Right cardiac atrium (tissue), 5 donors: ENCODE results near the gene ACAD10. TPM values are rescaled to one million over a fixed set of nuclear protein-coding genes. Genes with fewer than 3 reads are reported as not detected.
A peak's percentile ranks its signal among the peaks of the same experiment; 100 is the strongest.
"Not testable (repeated sequence)": the region's sequence is repeated elsewhere in the genome, so short reads cannot be mapped to it uniquely, and the experiment has no call there.

Experiments used
- ATAC-seq, 2 donors: fragments of 200-7000 bp; cut with Tn5 transposase; one replicate each; pipeline versions ENCODE4 v1.8.0 to v1.9.1; 2020; ENCODE audit warnings: moderate library complexity in 2 of 2, mild to moderate bottlenecking in 1 of 2
- DNase-seq, 3 donors: peaks; one replicate each; pipeline ENCODE4 v3.0.0-alpha.2; 2020
- H3K27ac ChIP-seq: one replicate; pipeline ENCODE4 v1.5.1; 2013; ENCODE audit warnings: mild to moderate bottlenecking, low read length, control low read depth, moderate library complexity
- H3K27me3 ChIP-seq: one replicate; pipeline ENCODE4 v1.6.1; 2013; ENCODE audit not compliant: control insufficient read depth, insufficient read depth
- H3K4me1 ChIP-seq: one replicate; pipeline ENCODE4 v1.6.1; 2013; ENCODE audit warnings: low read length; ENCODE audit not compliant: control insufficient read depth, insufficient read depth
- H3K4me3 ChIP-seq: one replicate; pipeline ENCODE4 v1.5.1; 2013; ENCODE audit warnings: low read length, control low read depth
- H3K9me3 ChIP-seq: one replicate; pipeline ENCODE4 v1.6.1; 2013; ENCODE audit warnings: low read length; ENCODE audit not compliant: control insufficient read depth
- WGBS: extraction: QIAGEN DNeasy Blood & Tissue Kit; methylation state at CpG from one replicate; pipeline ENCODE4 v1.1.7; 2013; 5-methylcytosine and 5-hydroxymethylcytosine counted together
- intact Hi-C, 4 donors: fragments of 100-400 bp; cut with DNase I; formaldehyde crosslinking; loops; one replicate each; pipeline versions ENCODE4 v1.11.0 to v1.14.0; 2022 to 2023
- polyA plus RNA-seq: library from polyadenylated mRNA; stranded (reverse); fragments of 200-250 nt; gene quantifications from one replicate; pipeline ENCODE4 v1.2.3, GENCODE V29; 2013
- total RNA-seq, 4 donors: library from RNA; stranded (reverse); fragmentation: NEBNext Ultra II Directional; extraction: Animal tissue kit (Norgen Biotek cat#: 25700); gene quantifications; one replicate each; pipeline ENCODE4 v1.2.1, GENCODE V29; 2021
- donor health status: healthy with polysubstance abuse.
- donor health status: DM: no; HTN: yes; CAD: no.
- donor health status: DM: no; HTN: no; CAD: no.
- donor health status: DM: no; HTN: yes; CAD: no; lungs with severe emphysema.
- donor health status: DM: yes; HTN: yes; CAD: no.

The ACAD10 gene
- total and polyA plus RNA-seq, 5 donors: 17.4 to 30.0 (median 21.6) TPM

- 54% methylated on average over 10 of the region's 10 CpGs for WGBS
- H3K4me1 ChIP-seq, H3K27me3 ChIP-seq, H3K27ac ChIP-seq, DNase-seq, ATAC-seq, intact Hi-C loops, H3K4me3 ChIP-seq, H3K9me3 ChIP-seq: not testable (repeated sequence)
Observed at GRCh38 chr12:111763552-111763951, 77.7 kb downstream of the ACAD10 start.

- no peak overlapping the region for H3K4me3 ChIP-seq
- peaks cover 2% of the 10 kb centered on the region for H3K4me1 ChIP-seq
- DNase-seq: no peak
- WGBS: 67% methylated on average over 6 of the region's 6 CpGs
- no peak overlapping the region for H3K27ac ChIP-seq
- no peaks in the 10 kb centered on the region for H3K9me3 ChIP-seq
- no peak for ATAC-seq
- intact Hi-C loops: no loop called here
- no peaks in the 10 kb centered on the region for H3K27me3 ChIP-seq
Observed at GRCh38 chr12:111764120-111764821, 78.4 kb downstream of the ACAD10 start.

- no peaks in the 10 kb centered on the region for H3K9me3 ChIP-seq
- peaks cover 2% of the 10 kb centered on the region for H3K4me1 ChIP-seq
- peak; percentile 84 to 95 (median 94) for DNase-seq
- ATAC-seq: peak; percentile 98 to 99
- H3K27me3 ChIP-seq: no peaks in the 10 kb centered on the region
- H3K4me3 ChIP-seq: peak within 1 kb of the TSS; percentile 77
- H3K27ac ChIP-seq: peak within 1 kb of the TSS; percentile 64
- WGBS: under 1% methylated on average over 73 of the region's 73 CpGs
- intact Hi-C loops: no loop called here
Observed at GRCh38 chr12:111766608-111767361, 80.9 kb downstream of the ACAD10 start, which contains the start of gene ALDH2. ALDH2 (plus strand) TSS chr12:111766933; CDS start chr12:111766983, 50 bp downstream.

GRCh38 chr12:111767362-111768158 is 81.7 kb downstream of the ACAD10 start:
- ATAC-seq: peak; percentile 8 to 54
- 5% methylated on average over 18 of the region's 18 CpGs for WGBS
- intact Hi-C loops: no loop called here
- peak overlapping the region; percentile 64 for H3K27ac ChIP-seq
- no peaks in the 10 kb centered on the region for H3K9me3 ChIP-seq
- DNase-seq: peak in 2 of 3 donors; percentile 72
- peaks cover 2% of the 10 kb centered on the region for H3K4me1 ChIP-seq
- peak overlapping the region; percentile 77 for H3K4me3 ChIP-seq
- H3K27me3 ChIP-seq: no peaks in the 10 kb centered on the region

GRCh38 chr12:111768159-111768895 is 82.5 kb downstream of the ACAD10 start:
- DNase-seq (peak in 1 of 3 donors; percentile 19), ATAC-seq (no peak)
- Histone ChIP-seq H3K4me1 (peaks cover 6% of the 10 kb centered on the region), H3K27me3 (no peaks in the 10 kb centered on the region), H3K9me3 (no peaks in the 10 kb centered on the region), H3K27ac (peak overlapping the region; percentile 64), H3K4me3 (peak overlapping the region; percentile 77)
- 85% methylated on average over 9 of the region's 9 CpGs for WGBS
- intact Hi-C loops: no loop called here

GRCh38 chr12:111769599-111769998 is 83.7 kb downstream of the ACAD10 start:
- 82% methylated on average over 8 of the region's 8 CpGs for WGBS
- intact Hi-C loops: no loop called here
- H3K4me3 ChIP-seq: no peak overlapping the region
- no peaks in the 10 kb centered on the region for H3K27me3 ChIP-seq
- no peak for DNase-seq
- no peak for ATAC-seq
- H3K4me1 ChIP-seq: peaks cover 15% of the 10 kb centered on the region
- H3K9me3 ChIP-seq: no peaks in the 10 kb centered on the region
- no peak overlapping the region for H3K27ac ChIP-seq

- Histone ChIP-seq H3K4me1 (peaks cover 28% of the 10 kb centered on the region), H3K4me3 (no peak overlapping the region), H3K27ac (peak overlapping the region; percentile 97), H3K27me3 (no peaks in the 10 kb centered on the region), H3K9me3 (no peaks in the 10 kb centered on the region)
- DNase-seq (peak; percentile 85 to 93 (median 89)), ATAC-seq (peak; percentile 65 to 72)
- intact Hi-C loops: no loop called here
- 28% methylated on average over 17 of the region's 17 CpGs for WGBS
Observed at GRCh38 chr12:111773801-111774551, 88.1 kb downstream of the ACAD10 start.

GRCh38 chr12:111775205-111776193 is 89.6 kb downstream of the ACAD10 start:
- H3K4me3 ChIP-seq: no peak overlapping the region
- no peaks in the 10 kb centered on the region for H3K9me3 ChIP-seq
- ATAC-seq (peak; percentile 86), DNase-seq (peak; percentile 88 to 96 (median 90))
- peak overlapping the region; percentile 97 for H3K27ac ChIP-seq
- H3K27me3 ChIP-seq: no peaks in the 10 kb centered on the region
- intact Hi-C loops: no loop called here
- peaks cover 28% of the 10 kb centered on the region for H3K4me1 ChIP-seq
- whole genome bisulfite sequencing: 7% methylated on average over 15 of the region's 15 CpGs

GRCh38 chr12:111776836-111777344 is 91.0 kb downstream of the ACAD10 start:
- 69% methylated on average over 3 of the region's 3 CpGs for WGBS
- intact Hi-C loops: no loop called here
- H3K4me3 ChIP-seq: no peak overlapping the region
- DNase-seq: no peak
- peak overlapping the region; percentile 39 for H3K27ac ChIP-seq
- no peaks in the 10 kb centered on the region for H3K27me3 ChIP-seq
- peaks cover 28% of the 10 kb centered on the region for H3K4me1 ChIP-seq
- ATAC-seq: no peak
- no peaks in the 10 kb centered on the region for H3K9me3 ChIP-seq
